Measurements from ENCODE around the gene CFAP97D1. TPM values are rescaled to one million over a fixed set of nuclear protein-coding genes. Genes with fewer than 3 reads are reported as not detected.

Gene CFAP97D1
- total RNA-seq, 1 donor from 2014 or later, result not detected

Other genes with a start within 250 kb of the CFAP97D1 start
- gene ETV4, start 234.1 kb upstream of the CFAP97D1 start, total RNA-seq, result 0.24 TPM
- gene MEOX1, start 118.5 kb upstream of the CFAP97D1 start, total RNA-seq, result 8.5 TPM
- gene SOST, start 21.6 kb upstream of the CFAP97D1 start, total RNA-seq, result not detected
- gene DUSP3, start 1.5 kb upstream of the CFAP97D1 start, total RNA-seq, result 224 TPM
- 48.5 TPM for gene MPP3, start 52.7 kb downstream of the CFAP97D1 start, total RNA-seq
- gene CD300LG, start 66.7 kb downstream of the CFAP97D1 start, total RNA-seq, result 17.5 TPM
- gene MPP2, start 127.1 kb downstream of the CFAP97D1 start, total RNA-seq, result 17.1 TPM
- not detected for gene PPY, start 162.0 kb downstream of the CFAP97D1 start, total RNA-seq
- not detected for gene PYY, start 173.5 kb downstream of the CFAP97D1 start, total RNA-seq
- gene NAGS, start 224.2 kb downstream of the CFAP97D1 start, total RNA-seq, result 0.54 TPM
- 21.3 TPM for gene TMEM101, start 234.5 kb downstream of the CFAP97D1 start, total RNA-seq

Data from Right ventricle myocardium superior (tissue), 1 donor.